Activated naive CD8-positive, alpha-beta T cell treated with anti-CD3 and anti-CD28 coated beads for 36 hours (primary cell): Measurements from ENCODE around the gene CD22. TPM values are rescaled to one million over a fixed set of nuclear protein-coding genes. Genes with fewer than 3 reads are reported as not detected.
A peak's percentile ranks its signal among the peaks of the same experiment; 100 is the strongest.

Source experiments
- DNase-seq: peaks from one replicate; pipeline ENCODE4 v3.0.0; 2021
- H3K27ac Mint-ChIP-seq: one replicate; pipeline ENCODE4 v1.8.0; 2022; ENCODE audit warnings: mild to moderate bottlenecking, moderate library complexity, mixed read lengths
- H3K27me3 Mint-ChIP-seq: one replicate; pipeline ENCODE4 v1.8.0; 2022; ENCODE audit warnings: mild to moderate bottlenecking, mixed read lengths
- H3K36me3 Mint-ChIP-seq: one replicate; pipeline ENCODE4 v1.8.0; 2021; ENCODE audit warnings: mild to moderate bottlenecking, mixed read lengths
- H3K4me1 Mint-ChIP-seq: one replicate; pipeline ENCODE4 v1.8.0; 2021; ENCODE audit warnings: mixed read lengths
- H3K4me3 Mint-ChIP-seq: one replicate; pipeline ENCODE4 v1.8.0; 2022; ENCODE audit warnings: mild to moderate bottlenecking, moderate library complexity, mixed read lengths
- H3K9me3 Mint-ChIP-seq: one replicate; pipeline ENCODE4 v1.8.0; 2022; ENCODE audit warnings: mixed read lengths
- total RNA-seq, 2 experiments: library from RNA; stranded (reverse); gene quantifications; one replicate each; pipeline ENCODE4 v1.2.3, GENCODE V29; 2021

The CD22 gene
- total RNA-seq, 2 experiments from 2014 or later, result 3.0 to 3.2 TPM

DNA sequence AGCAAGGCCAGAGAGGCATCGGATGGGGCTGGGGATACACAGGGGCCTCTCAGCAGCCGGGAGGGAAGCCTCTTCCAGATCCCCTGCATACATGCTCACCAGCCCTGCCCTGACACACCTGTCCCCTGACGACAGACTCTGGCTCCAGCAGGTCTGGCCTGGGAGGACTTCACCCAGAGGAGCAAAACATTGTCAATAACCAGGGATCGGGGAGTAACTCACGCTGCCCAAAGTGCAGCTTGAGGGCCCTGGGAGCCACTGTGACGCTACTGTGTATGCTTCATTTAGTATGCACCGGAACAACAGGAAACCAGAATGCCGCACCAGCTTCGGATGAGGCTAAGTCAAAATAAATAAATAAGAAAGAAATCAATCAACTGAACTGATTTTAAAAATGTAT is 12.4 kb upstream of the CD22 start:
- H3K27ac Mint-ChIP-seq, result no peak overlapping the region
- DNase-seq, result no peak
- peaks cover 8% of the 10 kb centered on the region for H3K4me1 Mint-ChIP-seq
- no peaks in the 10 kb centered on the region for H3K9me3 Mint-ChIP-seq
- peaks cover 15% of the 10 kb centered on the region for H3K27me3 Mint-ChIP-seq
- H3K4me3 Mint-ChIP-seq, result no peak overlapping the region
- no peaks in the 10 kb centered on the region for H3K36me3 Mint-ChIP-seq

GRCh38 chr19:35317464-35318043 is 11.4 kb upstream of the CD22 start:
- Mint-ChIP-seq H3K4me3 (no peak overlapping the region), H3K27ac (no peak overlapping the region), H3K4me1 (peaks cover 8% of the 10 kb centered on the region), H3K27me3 (peaks cover 15% of the 10 kb centered on the region), H3K9me3 (peaks cover 2% of the 10 kb centered on the region), H3K36me3 (no peaks in the 10 kb centered on the region)
- no peak for DNase-seq

DNA sequence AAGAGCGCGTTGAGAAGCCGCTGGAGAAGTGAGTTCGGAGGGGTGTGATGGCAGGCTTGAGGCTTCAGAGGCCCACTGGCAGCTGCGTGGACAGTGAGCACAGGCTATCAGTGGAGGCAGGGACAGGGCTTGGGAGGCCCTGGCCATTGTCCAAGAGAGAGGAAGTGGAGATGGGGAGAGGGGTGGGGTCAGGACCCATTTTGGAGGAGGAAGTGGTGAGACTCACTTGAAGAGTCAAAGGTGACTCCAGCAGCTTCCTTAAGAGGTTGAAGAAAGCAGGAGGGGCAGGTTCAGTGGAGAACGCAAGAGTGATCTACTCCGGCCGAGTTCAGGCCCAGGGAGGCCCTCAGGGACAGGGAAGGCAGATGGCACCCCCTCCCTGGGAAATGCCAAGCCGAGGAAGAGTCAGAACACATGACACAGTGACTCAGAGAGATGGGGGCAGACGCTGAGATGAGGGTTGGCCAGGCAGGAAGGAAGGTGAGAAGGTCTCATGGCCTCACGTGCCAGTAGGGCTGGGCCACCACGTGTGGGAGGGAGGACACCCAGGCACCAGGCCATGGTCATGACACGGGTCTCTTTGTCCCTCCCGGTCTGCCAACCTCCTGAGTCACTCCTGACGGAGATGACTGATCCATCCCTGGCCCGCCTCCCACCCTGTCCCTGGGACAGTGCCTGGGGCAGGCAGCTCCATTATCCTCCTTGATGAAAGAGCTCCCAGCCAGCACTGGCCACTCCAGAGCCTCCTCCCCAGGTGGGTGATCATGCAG is 10.1 kb upstream of the CD22 start:
- Mint-ChIP-seq H3K4me3 (no peak overlapping the region), H3K4me1 (peaks cover 8% of the 10 kb centered on the region), H3K9me3 (peaks cover 2% of the 10 kb centered on the region), H3K27ac (peak overlapping the region; percentile 50), H3K36me3 (no peaks in the 10 kb centered on the region), H3K27me3 (peaks cover 15% of the 10 kb centered on the region)
- no peak for DNase-seq

- Mint-ChIP-seq H3K27ac (peak overlapping the region; percentile 45), H3K36me3 (no peaks in the 10 kb centered on the region), H3K4me1 (peaks cover 8% of the 10 kb centered on the region), H3K4me3 (no peak overlapping the region), H3K27me3 (peaks cover 8% of the 10 kb centered on the region), H3K9me3 (peaks cover 2% of the 10 kb centered on the region)
- DNase-seq, result no peak
Measured at GRCh38 chr19:35320065-35320713, 8.8 kb upstream of the CD22 start.

- H3K36me3 Mint-ChIP-seq, result no peaks in the 10 kb centered on the region
- peaks cover 8% of the 10 kb centered on the region for H3K27me3 Mint-ChIP-seq
- H3K27ac Mint-ChIP-seq, result no peak overlapping the region
- H3K4me1 Mint-ChIP-seq, result peaks cover 8% of the 10 kb centered on the region
- no peak for DNase-seq
- no peak overlapping the region for H3K4me3 Mint-ChIP-seq
- peaks cover 2% of the 10 kb centered on the region for H3K9me3 Mint-ChIP-seq
Measured at GRCh38 chr19:35321291-35321690, 7.7 kb upstream of the CD22 start.

- Mint-ChIP-seq H3K27me3 (peaks cover 8% of the 10 kb centered on the region), H3K9me3 (peaks cover 2% of the 10 kb centered on the region), H3K27ac (no peak overlapping the region), H3K4me3 (no peak overlapping the region), H3K4me1 (peaks cover 8% of the 10 kb centered on the region), H3K36me3 (no peaks in the 10 kb centered on the region)
- DNase-seq, result no peak
Measured at GRCh38 chr19:35322014-35322413, 7.0 kb upstream of the CD22 start.

DNA sequence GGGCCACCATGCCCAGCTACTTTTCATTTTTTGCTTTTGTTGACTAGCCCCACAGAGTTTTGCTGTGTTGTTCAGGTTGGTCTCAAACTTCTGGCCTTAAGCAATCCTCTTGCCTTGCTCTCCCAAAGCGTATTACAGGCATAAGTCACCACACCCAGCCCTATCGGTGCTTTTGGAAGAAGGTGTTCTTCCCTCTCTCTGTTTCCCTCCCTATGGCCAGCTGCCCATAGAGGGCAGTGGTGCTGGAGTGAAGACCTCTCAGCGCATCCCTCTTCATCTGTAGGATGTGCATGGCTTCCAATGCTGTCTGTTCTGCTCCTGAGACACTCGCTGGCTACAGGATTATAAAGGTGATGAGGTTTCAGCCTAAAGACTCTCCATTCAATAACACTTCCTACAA is 1.3 kb upstream of the CD22 start:
- Mint-ChIP-seq H3K9me3 (no peaks in the 10 kb centered on the region), H3K27ac (no peak overlapping the region), H3K4me1 (peaks cover 10% of the 10 kb centered on the region), H3K36me3 (no peaks in the 10 kb centered on the region), H3K4me3 (no peak overlapping the region), H3K27me3 (peaks cover 9% of the 10 kb centered on the region)
- no peak for DNase-seq

DNA sequence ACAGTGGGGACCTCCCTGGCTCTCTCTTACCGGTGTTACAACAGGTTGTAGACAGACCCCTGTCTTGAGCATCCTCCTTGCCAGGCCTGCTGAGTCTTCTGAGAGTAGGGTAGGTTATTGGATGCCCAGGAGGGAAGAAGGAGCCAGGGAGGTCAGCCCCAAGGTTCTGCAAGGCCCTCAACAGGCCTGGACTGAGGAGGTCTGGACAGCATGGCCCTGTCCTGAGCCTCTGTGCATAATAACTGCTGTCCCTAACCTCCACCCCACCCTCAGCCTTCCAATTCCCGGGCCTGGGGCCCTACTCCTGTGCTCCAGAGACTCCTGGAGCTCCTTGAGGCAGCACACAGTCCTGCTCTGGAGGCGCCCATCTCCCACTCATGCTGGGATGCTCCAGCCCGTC is 336 bp downstream of the CD22 start:
- no peak for DNase-seq
- no peaks in the 10 kb centered on the region for H3K9me3 Mint-ChIP-seq
- H3K36me3 Mint-ChIP-seq, result no peaks in the 10 kb centered on the region
- H3K27ac Mint-ChIP-seq, result no peak overlapping the region
- H3K4me1 Mint-ChIP-seq, result peaks cover 17% of the 10 kb centered on the region
- peak overlapping the region; percentile 30 for H3K4me3 Mint-ChIP-seq
- peaks cover 9% of the 10 kb centered on the region for H3K27me3 Mint-ChIP-seq

- no peak for DNase-seq
- Mint-ChIP-seq H3K36me3 (no peaks in the 10 kb centered on the region), H3K27ac (peak overlapping the region; percentile 27), H3K27me3 (peaks cover 9% of the 10 kb centered on the region), H3K9me3 (no peaks in the 10 kb centered on the region), H3K4me1 (peaks cover 17% of the 10 kb centered on the region), H3K4me3 (peak overlapping the region; percentile 18)
Measured at GRCh38 chr19:35330475-35330874, 1.5 kb downstream of the CD22 start.

- H3K27ac Mint-ChIP-seq, result no peak overlapping the region
- DNase-seq, result no peak
- no peaks in the 10 kb centered on the region for H3K9me3 Mint-ChIP-seq
- no peak overlapping the region for H3K4me3 Mint-ChIP-seq
- H3K4me1 Mint-ChIP-seq, result peaks cover 17% of the 10 kb centered on the region
- no peaks in the 10 kb centered on the region for H3K36me3 Mint-ChIP-seq
- H3K27me3 Mint-ChIP-seq, result peaks cover 9% of the 10 kb centered on the region
Measured at GRCh38 chr19:35331551-35332214, 2.7 kb downstream of the CD22 start.

DNA sequence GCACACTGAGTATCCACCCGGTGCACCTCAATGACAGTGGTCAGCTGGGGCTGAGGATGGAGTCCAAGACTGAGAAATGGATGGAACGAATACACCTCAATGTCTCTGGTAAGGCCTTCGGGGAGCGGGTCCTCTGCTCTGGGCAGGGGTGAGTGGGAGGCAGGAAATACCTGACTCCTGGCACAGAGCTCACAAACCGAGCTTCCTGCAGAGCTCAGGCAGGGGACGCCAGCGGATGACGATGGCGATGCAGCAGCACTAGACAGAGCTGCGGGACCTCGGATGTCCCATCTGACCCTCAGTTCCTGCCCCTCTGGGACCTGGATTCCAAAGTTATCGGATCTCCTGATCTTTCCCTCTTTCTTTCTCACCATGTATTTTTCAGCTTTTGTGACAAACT is 3.8 kb downstream of the CD22 start:
- Mint-ChIP-seq H3K4me1 (peaks cover 17% of the 10 kb centered on the region), H3K27me3 (peaks cover 4% of the 10 kb centered on the region), H3K36me3 (no peaks in the 10 kb centered on the region), H3K27ac (peak overlapping the region; percentile 13), H3K9me3 (no peaks in the 10 kb centered on the region), H3K4me3 (peak overlapping the region; percentile 16)
- peak; percentile 47 for DNase-seq

DNA sequence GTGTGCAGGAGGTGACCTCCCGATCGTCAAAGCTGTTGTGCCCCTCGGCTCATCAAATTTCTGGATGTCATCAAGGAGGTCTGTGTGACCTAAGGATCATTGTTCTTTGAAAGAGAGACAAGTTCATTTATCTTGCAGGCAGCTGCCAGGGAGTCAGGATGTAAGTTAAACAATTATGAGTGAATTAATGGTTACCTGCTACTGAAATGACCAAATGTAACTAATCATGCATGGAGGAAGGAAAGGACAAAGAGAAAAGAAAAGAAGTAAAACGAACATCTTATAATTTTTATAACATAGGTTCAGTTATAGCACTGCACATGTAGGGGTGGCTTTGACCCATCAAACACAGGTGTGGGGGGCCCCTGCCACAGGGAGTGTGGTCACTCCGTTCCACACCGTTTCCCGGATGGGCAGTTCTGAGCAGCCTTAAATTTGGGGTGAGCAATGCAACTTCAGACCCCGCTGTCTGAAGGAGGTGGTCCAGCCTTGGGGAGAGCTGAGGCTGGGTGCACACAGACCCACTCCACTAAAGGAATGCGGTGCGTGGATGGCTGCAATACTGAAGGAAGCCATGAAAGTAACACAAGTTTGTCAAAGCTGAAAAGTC is 5.3 kb downstream of the CD22 start:
- Mint-ChIP-seq H3K4me3 (no peak overlapping the region), H3K27ac (no peak overlapping the region), H3K27me3 (peaks cover 4% of the 10 kb centered on the region), H3K9me3 (no peaks in the 10 kb centered on the region), H3K4me1 (peaks cover 10% of the 10 kb centered on the region), H3K36me3 (no peaks in the 10 kb centered on the region)
- DNase-seq, result no peak

DNA sequence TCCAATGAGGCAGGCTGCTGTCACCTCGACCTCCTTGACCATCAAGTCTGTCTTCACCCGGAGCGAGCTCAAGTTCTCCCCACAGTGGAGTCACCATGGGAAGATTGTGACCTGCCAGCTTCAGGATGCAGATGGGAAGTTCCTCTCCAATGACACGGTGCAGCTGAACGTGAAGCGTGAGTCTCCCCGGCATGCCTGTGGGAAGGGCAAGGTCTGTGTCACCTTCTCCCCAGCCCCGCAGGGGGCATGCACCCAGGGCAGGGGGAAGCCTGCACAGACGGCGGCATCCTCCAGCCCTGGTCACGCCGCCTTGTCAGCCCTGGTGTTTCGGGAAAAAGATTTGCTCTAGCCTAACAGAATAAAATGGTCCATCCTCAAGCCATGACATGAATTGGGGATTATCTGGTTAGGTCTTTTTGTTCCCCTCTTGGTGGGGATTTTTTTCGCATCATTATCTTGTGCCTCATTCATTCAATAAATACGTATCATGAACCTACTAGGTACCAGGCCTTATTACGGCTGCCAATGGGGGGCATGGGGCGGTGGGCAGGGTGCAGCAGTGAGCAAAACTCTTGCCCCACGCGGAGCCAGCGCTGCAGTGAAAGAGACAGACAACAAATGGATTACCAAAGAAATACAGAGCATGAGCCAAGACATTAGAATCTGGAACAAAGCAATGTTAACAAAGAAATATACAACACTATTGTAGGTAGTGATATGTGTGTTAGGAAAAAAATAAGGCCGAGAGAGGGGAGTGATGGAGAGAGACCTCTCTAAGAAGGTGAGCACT is 7.4 kb downstream of the CD22 start:
- no peak for DNase-seq
- no peak overlapping the region for H3K27ac Mint-ChIP-seq
- H3K9me3 Mint-ChIP-seq, result no peaks in the 10 kb centered on the region
- H3K4me3 Mint-ChIP-seq, result no peak overlapping the region
- H3K27me3 Mint-ChIP-seq, result no peaks in the 10 kb centered on the region
- H3K36me3 Mint-ChIP-seq, result no peaks in the 10 kb centered on the region
- H3K4me1 Mint-ChIP-seq, result peaks cover 10% of the 10 kb centered on the region
